ENCODE data around the gene BDNF. TPM values are rescaled to one million over a fixed set of nuclear protein-coding genes. Genes with fewer than 3 reads are reported as not detected.
"Not testable (repeated sequence)": the region's sequence is repeated elsewhere in the genome, so short reads cannot be mapped to it uniquely, and the experiment has no call there.

The BDNF gene
- total RNA-seq, 1 experiment from 2014 or later: 0.36 TPM

DNA sequence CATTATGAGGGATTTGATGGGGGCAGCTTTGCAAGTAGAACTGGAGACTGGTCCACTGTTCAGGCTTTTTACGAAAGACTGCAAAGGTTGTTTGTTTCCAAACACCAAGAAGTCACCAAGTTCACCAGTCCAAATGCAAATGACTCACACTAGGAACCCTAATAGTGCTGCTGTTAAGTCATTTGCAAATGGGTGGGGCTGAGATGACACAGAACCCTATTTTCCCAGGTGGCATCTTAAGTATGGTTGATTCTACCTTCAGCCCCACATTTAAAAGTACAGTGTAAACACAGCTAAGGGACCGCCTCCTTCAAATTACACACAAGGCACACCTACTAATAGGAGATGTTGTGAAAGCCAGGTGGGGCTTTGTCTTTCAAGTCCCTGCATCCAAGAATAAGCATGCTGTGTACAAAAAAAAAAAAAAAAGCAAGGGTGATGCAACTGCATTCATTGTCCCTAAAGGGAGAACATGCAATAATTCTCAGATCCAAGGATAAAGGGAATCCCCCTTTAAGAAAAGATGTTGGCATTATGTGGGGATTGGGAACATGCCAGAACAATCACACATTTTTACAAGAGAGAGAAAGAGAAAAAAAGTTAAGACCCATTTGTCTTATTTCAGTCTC is 27.3 kb downstream of the BDNF start:
- in situ Hi-C loops (cut with HindIII; ENCODE audit: low pct_unique_long_range_greater_than_20kb, low sequenced_read_pairs): no loop called here
- no peak for ATAC-seq
- H3K4me3 ChIP-seq (ENCODE audit: low read depth in 2 of 2, low read length in 2 of 2): no peak overlapping the region
- ChIA-PET POLR2A (no interaction called here), CTCF (no interaction called here)
- no peaks in the 10 kb centered on the region for H3K27me3 ChIP-seq (ENCODE audit: control insufficient read depth, insufficient read depth, low read length)
- no TSS peak for BruUV-seq (replicated peaks)
- H3K9me3 ChIP-seq (ENCODE audit: control insufficient read depth, insufficient read depth, low read depth, low read length): no peaks in the 10 kb centered on the region
- no peak for DNase-seq (ENCODE audit: low read depth, low spot score)
- H3K36me3 ChIP-seq (ENCODE audit: control insufficient read depth, insufficient read depth, low read length): no peaks in the 10 kb centered on the region
- H3K27ac ChIP-seq (ENCODE audit: low read length): no peak overlapping the region
- TF ChIP-seq, protein P1, sequence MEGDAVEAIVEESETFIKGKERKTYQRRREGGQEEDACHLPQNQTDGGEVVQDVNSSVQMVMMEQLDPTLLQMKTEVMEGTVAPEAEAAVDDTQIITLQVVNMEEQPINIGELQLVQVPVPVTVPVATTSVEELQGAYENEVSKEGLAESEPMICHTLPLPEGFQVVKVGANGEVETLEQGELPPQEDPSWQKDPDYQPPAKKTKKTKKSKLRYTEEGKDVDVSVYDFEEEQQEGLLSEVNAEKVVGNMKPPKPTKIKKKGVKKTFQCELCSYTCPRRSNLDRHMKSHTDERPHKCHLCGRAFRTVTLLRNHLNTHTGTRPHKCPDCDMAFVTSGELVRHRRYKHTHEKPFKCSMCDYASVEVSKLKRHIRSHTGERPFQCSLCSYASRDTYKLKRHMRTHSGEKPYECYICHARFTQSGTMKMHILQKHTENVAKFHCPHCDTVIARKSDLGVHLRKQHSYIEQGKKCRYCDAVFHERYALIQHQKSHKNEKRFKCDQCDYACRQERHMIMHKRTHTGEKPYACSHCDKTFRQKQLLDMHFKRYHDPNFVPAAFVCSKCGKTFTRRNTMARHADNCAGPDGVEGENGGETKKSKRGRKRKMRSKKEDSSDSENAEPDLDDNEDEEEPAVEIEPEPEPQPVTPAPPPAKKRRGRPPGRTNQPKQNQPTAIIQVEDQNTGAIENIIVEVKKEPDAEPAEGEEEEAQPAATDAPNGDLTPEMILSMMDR (IDR thresholded peaks at IDR 0.05): no peak
- no peak for TF ChIP-seq POLR2AphosphoS5 (IDR thresholded peaks at IDR 0.05; ENCODE audit: low read depth, low read length)
- no peak for TF ChIP-seq TCF7L2 (IDR thresholded peaks at IDR 0.05; ENCODE audit: low read depth, low read length)
- TF ChIP-seq SIN3A (IDR thresholded peaks at IDR 0.05; ENCODE audit: borderline replicate concordance, insufficient read depth, low read depth, low read length): no peak
- TF ChIP-seq, protein P2, sequence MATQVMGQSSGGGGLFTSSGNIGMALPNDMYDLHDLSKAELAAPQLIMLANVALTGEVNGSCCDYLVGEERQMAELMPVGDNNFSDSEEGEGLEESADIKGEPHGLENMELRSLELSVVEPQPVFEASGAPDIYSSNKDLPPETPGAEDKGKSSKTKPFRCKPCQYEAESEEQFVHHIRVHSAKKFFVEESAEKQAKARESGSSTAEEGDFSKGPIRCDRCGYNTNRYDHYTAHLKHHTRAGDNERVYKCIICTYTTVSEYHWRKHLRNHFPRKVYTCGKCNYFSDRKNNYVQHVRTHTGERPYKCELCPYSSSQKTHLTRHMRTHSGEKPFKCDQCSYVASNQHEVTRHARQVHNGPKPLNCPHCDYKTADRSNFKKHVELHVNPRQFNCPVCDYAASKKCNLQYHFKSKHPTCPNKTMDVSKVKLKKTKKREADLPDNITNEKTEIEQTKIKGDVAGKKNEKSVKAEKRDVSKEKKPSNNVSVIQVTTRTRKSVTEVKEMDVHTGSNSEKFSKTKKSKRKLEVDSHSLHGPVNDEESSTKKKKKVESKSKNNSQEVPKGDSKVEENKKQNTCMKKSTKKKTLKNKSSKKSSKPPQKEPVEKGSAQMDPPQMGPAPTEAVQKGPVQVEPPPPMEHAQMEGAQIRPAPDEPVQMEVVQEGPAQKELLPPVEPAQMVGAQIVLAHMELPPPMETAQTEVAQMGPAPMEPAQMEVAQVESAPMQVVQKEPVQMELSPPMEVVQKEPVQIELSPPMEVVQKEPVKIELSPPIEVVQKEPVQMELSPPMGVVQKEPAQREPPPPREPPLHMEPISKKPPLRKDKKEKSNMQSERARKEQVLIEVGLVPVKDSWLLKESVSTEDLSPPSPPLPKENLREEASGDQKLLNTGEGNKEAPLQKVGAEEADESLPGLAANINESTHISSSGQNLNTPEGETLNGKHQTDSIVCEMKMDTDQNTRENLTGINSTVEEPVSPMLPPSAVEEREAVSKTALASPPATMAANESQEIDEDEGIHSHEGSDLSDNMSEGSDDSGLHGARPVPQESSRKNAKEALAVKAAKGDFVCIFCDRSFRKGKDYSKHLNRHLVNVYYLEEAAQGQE (IDR thresholded peaks at IDR 0.05; ENCODE audit: insufficient read depth in 1 of 2, low read depth in 2 of 2, low read length in 1 of 2): no peak
- no peaks in the 10 kb centered on the region; the same call in 1 of the 2 replicates for H3K4me1 ChIP-seq (ENCODE audit: control insufficient read depth, insufficient read depth, low read length)
- intact Hi-C loops (cut with micrococcal nuclease; ENCODE audit: unreplicated experiment): no loop called here

DNA sequence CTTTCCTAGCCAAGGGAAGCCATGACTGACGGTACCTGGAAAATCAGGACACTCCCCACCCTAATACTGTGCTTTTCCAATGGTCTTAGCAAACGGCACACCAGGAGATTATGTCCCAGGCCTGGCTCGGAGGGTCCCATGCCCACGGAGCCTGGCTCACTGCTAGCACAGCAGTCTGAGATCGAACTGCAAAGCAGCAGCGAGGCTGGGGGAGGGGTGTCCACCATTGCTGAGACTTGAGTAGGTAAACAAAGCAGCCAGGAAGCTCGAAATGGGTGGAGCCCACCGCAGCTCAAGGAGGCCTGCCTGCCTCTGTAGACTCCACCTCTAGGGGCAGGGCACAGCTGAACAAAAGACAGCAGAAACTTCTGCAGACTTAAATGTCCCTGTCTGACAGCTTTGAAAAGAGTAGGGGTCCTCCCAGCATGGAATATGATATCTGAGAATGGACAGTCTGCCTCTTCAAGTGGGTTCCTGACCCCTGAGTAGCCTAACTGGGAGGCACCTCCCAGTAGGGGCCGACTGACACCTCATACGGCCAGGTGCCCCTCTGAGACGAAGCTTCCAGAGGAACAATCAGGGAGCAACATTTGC is 34.6 kb downstream of the BDNF start:
- CTCF ChIA-PET: interaction anchor here (0.6 kb wide), 1 partner anchor 33 kb away, joined by 8 read pairs; no protein-coding TSS in a partner anchor
- intact Hi-C loops (cut with micrococcal nuclease; ENCODE audit: unreplicated experiment); H3K27me3 ChIP-seq (ENCODE audit: control insufficient read depth, insufficient read depth, low read length); H3K27ac ChIP-seq (ENCODE audit: low read length); H3K36me3 ChIP-seq (ENCODE audit: control insufficient read depth, insufficient read depth, low read length); ATAC-seq; H3K4me1 ChIP-seq (ENCODE audit: control insufficient read depth, insufficient read depth, low read length); in situ Hi-C loops (cut with HindIII; ENCODE audit: low pct_unique_long_range_greater_than_20kb, low sequenced_read_pairs); DNase-seq (ENCODE audit: low read depth, low spot score); H3K4me3 ChIP-seq (ENCODE audit: low read depth in 2 of 2, low read length in 2 of 2); POLR2A ChIA-PET; H3K9me3 ChIP-seq (ENCODE audit: control insufficient read depth, insufficient read depth, low read depth, low read length); BruUV-seq (replicated peaks): not testable (repeated sequence)

DNA sequence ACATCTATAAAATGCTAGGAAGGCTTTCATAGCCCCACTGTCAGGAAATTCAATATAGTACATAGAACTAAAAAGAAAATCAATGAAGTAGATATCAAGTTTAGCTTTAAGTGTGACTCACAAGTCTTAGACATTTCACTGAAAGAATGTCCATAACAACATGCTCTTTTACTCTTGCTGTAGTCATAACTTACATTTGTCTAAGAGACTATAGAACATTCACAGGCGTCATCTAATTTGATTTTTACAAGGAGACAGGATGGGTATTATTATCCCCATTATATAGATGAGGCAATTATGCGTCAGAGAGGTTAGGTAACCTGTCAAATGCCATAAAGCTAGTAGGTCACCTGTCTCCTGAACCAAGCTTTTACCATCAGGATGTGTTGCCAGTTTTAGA is 36.9 kb downstream of the BDNF start:
- H3K4me1 ChIP-seq (ENCODE audit: control insufficient read depth, insufficient read depth, low read length): no peaks in the 10 kb centered on the region
- DNase-seq (ENCODE audit: low read depth, low spot score) (no peak), ATAC-seq (no peak)
- no peaks in the 10 kb centered on the region for H3K36me3 ChIP-seq (ENCODE audit: control insufficient read depth, insufficient read depth, low read length)
- H3K27me3 ChIP-seq (ENCODE audit: control insufficient read depth, insufficient read depth, low read length): no peaks in the 10 kb centered on the region
- H3K9me3 ChIP-seq (ENCODE audit: control insufficient read depth, insufficient read depth, low read depth, low read length): no peaks in the 10 kb centered on the region
- H3K4me3 ChIP-seq (ENCODE audit: low read depth in 2 of 2, low read length in 2 of 2): no peak overlapping the region
- TF ChIP-seq POLR2AphosphoS5 (IDR thresholded peaks at IDR 0.05; ENCODE audit: low read depth, low read length) (no peak), TCF7L2 (IDR thresholded peaks at IDR 0.05; ENCODE audit: low read depth, low read length) (no peak), SIN3A (IDR thresholded peaks at IDR 0.05; ENCODE audit: borderline replicate concordance, insufficient read depth, low read depth, low read length) (no peak)
- TF ChIP-seq, protein P2 (IDR thresholded peaks at IDR 0.05; ENCODE audit: insufficient read depth in 1 of 2, low read depth in 2 of 2, low read length in 1 of 2): no peak
- TF ChIP-seq, protein P1 (IDR thresholded peaks at IDR 0.05): no peak
- BruUV-seq (replicated peaks): no TSS peak
- POLR2A ChIA-PET: interaction anchor here (0.5 kb wide), 1 partner anchor 1494 kb away, joined by 3 read pairs; no protein-coding TSS in a partner anchor
- no peak overlapping the region for H3K27ac ChIP-seq (ENCODE audit: low read length)
- CTCF ChIA-PET: no interaction called here
- intact Hi-C loops (cut with micrococcal nuclease; ENCODE audit: unreplicated experiment): no loop called here
- in situ Hi-C loops (cut with HindIII; ENCODE audit: low pct_unique_long_range_greater_than_20kb, low sequenced_read_pairs): no loop called here

Data from Panc1 (cell line).